Right renal cortex interstitium (tissue), 3 donors: ENCODE results near the gene RALGAPA2. TPM values are rescaled to one million over a fixed set of nuclear protein-coding genes. Genes with fewer than 3 reads are reported as not detected.

Experiments used
- DNase-seq, 3 donors: peaks; one replicate each; pipeline ENCODE4 v3.0.0-alpha.2; 2013; ENCODE audit warnings: low read depth in 3 of 3, low spot score in 2 of 3
- polyA plus RNA-seq, 3 donors: library from polyadenylated mRNA; unstranded; fragments of 120-200 nt; gene quantifications; one replicate each; pipeline ENCODE4 v1.2.1, GENCODE V29; 2013; ENCODE audit not compliant: insufficient read length in 3 of 3

The RALGAPA2 gene
- polyA plus RNA-seq, 3 donors = 17.4 to 20.0 (median 18.7) TPM

GRCh38 chr20:20447196-20447595 is 265.2 kb downstream of the RALGAPA2 start:
- no peak for DNase-seq

DNA sequence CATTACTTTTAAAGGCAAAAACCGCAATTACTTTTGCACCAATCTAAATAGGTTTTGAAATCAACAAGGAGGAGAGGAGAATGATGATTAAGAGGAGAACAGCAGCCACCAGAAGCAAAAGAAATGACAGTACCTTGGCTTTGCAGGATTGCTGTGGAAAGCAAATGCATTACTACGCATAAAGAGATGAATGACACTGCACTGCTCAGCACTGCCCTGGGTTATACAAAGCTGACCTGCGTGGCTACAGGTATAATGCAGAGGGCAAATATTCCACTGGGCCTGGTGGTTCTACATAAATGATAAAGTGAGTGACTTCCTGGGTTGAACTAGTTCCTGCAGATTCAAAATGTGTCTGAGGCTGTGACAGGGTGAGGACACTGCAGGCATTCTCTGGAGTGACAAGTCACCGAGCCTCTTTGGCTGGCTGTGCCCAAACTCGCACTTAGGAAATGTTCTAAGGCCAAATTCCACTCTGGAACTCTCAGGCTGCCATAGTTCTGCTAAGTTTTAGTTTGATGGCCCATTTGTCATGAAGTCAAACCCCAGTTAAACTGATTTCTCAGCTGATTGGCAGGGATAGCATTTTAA is 265.9 kb downstream of the RALGAPA2 start:
- DNase-seq = no peak

DNA sequence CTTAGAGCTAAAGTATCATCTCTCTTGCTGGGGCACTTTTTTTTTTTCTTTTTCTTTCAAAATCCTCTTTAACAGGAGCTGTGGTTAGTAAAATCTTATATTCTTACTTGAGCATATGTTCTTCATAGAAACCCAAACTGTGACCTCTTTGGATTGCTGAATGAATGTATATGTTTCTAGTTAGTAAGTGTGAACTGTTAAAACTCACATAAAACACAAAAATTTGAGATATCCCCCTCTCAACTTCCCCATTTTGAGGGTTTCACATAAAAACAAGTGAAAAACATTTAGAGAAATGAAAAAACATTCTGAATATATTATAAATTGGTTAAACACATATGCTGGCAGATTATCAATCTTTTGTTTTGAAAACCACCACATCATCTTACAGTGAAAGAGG is 266.4 kb downstream of the RALGAPA2 start:
- DNase-seq = no peak

GRCh38 chr20:20443504-20443903 is 268.9 kb downstream of the RALGAPA2 start:
- no peak for DNase-seq

DNA sequence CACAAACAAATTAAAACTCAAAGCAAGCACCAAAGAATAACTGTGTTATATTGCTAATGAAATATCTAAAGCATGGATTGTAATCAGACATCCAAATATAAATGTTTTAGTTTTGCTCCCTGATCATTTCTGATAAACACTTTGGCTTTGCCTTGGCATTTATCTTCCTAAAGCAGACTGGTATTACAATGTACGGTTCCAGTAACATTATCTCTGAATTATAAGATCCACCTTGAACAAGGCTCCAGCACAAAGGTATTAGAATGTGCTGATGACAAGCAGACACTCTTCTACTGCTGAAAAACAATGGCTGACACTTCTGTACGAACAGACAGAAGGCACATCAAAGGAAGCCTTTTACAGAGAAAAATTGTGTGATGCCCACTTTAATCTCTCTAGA is 270.0 kb downstream of the RALGAPA2 start:
- no peak for DNase-seq

GRCh38 chr20:20440886-20441658 is 271.4 kb downstream of the RALGAPA2 start:
- DNase-seq = no peak

- DNase-seq = no peak
Measured at GRCh38 chr20:20440481-20440880, 272.0 kb downstream of the RALGAPA2 start.

GRCh38 chr20:20439602-20440190 is 272.7 kb downstream of the RALGAPA2 start:
- no peak for DNase-seq

DNA sequence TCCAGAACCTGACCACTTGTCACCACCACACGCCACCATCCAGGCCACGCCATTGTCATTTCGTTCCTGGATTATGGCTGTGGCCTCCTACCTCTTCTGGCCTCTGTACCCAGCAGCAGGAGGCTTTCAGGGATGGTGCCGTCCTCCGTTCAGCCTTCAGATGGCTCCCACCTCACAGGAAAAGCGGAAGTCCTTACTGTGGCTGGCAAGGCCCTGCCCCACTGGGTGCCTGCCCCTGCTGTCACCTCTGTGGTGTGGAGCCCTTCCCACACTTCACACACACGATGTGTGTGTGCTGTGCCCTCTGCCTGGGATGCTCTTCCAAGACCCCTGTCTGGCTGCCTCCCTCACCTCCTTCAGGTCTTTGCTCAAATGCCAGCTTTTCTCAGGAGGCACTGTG is 275.1 kb downstream of the RALGAPA2 start:
- DNase-seq = no peak

DNA sequence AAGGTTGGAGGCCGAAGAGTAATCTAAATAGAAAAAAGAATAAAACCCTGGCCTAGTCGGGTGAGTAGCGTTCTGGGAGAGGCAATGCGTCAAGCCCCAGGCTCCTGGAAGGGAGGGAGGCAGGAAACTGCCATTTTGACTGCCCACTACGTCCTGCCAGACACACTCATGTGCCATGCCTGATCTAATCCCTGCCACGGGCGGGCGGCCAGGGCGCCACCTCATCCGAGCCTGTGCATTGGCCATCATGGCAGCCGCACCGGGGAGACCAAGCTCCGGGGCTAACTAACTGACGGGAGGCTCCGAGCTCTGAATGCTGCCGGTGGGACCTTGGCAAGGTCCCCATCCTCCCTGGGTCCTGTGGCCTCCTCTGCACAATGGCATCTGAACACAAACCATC is 275.8 kb downstream of the RALGAPA2 start:
- no peak for DNase-seq

DNA sequence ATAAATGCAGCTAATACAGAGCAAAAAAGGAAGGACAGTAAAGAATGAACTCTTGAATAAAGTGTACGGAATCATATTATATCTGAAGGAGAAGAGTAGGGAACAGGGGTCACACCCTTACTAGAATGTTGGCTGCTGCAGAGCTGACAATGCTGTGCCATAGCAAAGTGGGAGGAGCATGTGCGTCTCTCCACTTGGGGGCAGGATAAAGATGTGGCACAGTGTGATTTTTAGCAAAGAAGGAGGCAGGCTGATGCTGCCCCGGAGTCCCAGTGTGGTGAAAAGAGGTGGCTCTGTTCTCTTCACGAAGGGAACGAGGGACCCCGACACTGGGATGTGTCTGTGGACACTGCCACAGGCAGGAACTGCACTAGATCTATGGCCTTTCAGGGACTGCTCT is 277.0 kb downstream of the RALGAPA2 start:
- DNase-seq = no peak

- no peak for DNase-seq
Measured at GRCh38 chr20:20432618-20433286, 279.7 kb downstream of the RALGAPA2 start.

DNA sequence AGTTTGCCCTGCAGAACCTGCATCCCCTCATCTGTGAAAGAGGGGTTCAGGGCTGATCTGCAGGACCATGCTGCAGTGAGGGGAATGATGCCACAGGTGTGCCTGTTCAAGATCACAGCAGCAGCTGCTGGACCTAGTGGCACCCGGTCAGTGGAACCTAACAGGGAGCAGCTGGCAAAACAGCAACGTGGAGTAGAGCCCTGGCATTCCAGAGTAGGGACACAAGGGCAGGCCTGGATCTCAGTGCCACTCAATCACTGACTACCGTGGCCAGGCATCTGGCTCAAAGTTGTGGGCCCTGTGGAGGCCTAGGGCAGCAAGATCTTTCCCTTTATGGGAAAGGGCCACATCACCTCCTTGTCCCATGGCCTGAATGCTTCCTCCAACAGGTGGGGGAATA is 282.4 kb downstream of the RALGAPA2 start:
- no peak for DNase-seq

DNA sequence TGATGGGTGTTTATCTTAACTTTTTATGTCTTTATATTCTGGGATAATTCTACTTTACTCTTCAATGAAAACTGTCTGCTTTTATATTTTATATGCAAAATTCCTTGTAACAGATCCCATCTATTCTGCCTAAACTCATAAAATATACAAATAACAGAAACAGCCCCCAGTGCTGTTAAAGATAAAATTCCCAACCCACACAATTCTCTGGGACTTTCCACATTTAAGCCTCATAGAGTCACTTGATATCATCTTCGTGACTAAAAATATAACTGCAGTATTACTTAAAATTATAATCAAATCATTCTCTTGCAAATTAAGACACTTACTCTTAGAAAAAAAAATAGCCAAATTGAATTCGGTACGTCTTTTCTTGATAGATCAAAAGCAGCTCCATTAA is 284.4 kb downstream of the RALGAPA2 start:
- DNase-seq = no peak

- no peak for DNase-seq
Measured at GRCh38 chr20:20427227-20427864, 285.1 kb downstream of the RALGAPA2 start.

DNA sequence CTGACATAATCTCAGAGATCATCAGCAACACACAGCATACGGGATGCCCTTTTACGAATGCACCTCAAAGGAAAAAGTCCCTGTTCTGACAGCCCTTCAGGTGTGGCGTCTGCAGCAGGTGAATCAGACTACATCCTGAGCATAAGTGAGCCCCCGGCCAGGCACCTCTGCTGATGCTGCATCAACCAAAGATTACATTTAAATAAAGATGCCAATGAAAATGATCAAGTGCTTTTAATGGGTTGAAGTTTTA is 285.9 kb downstream of the RALGAPA2 start:
- no peak for DNase-seq

DNA sequence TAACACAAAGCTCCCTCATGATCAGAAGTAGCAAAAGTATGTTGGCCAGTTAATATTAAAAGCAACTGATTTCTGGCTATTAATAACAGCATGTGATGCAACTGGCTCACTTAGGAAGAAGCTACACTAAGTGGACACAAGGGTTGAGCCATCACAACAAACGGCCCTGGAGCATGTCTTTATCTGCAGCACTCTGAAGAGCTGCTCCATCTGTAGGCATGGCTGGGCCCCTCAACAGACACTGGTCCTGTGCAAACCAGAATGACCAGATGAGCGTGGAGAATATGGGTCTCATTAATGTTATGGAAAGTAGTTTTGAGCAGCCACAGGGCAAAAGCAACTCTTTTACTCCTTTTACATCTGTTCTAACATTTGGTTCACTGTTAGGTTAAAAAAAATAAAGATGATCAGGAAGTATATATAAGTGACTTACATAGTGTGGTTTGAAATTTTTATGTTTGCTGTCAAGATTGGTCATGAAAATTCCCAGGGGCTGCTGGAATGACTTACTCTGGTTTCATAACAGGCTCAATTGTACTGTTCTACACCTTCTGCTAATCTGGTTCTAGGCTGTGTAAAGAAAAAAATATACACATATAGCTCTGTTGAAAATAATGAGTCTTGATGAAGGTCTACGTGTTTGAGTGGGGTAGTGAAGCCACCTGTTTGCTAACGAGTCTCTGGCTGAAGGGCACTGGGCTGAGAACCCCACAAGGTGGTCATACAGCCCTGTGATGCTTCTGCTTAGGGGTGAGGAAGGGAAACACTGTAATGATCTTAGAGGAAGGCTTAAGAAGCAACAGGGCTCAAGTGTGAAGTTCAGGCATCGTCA is 286.4 kb downstream of the RALGAPA2 start:
- no peak for DNase-seq

DNA sequence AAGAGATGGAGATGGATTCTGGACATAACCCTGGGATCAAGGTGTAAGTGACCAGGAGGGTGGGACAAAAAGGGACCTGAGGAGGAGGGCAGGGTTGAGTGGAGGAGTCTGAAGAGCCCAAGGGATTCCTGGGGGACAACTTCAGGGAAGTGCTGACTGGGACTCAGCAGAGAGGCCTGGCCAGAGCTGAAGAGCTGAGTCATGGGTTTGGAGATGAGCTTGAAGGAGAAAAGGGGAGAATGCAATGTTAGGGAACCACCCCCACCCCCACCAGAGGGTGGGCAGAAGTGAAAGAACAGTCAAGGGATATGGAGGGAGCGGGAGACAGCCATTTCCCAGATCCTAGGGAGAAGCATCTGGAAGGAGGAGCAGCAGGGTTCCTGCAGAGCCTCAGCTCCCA is 289.3 kb downstream of the RALGAPA2 start:
- DNase-seq = no peak

DNA sequence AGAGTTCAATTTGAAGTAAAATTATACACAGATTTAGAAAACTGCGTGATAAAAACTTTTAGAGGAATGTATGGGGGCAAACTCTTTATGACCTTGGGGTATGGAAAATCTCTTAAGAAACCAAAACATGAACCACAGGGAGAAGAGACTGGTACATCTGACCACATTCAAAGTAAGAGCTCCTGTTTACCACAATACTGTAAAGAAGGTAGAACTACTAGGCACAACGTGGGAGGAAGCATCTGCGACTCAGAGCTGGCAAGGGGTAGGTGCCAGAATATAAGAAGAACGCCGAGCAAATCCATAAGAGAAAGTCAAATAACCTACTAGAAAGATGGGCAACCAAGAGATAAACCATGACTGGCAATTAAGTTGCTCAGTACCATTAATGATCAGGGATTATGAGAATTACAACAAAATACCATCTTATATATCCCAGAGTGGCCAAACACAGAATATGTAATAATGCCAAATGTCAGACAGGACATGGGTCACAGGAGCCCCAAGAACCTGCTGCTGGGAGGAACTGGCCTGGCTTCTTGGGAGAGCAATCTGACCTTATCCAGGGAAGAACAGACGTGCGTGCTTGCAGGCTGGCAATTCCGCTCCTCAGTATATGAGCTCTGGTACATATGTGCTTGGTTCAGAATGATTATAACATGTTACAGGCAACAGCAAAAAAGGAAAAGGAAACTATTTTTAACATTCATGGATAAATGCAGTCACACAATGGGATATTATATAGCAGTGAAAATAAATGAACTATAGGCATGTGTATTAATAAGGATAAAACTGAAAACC is 294.4 kb downstream of the RALGAPA2 start:
- no peak for DNase-seq

DNA sequence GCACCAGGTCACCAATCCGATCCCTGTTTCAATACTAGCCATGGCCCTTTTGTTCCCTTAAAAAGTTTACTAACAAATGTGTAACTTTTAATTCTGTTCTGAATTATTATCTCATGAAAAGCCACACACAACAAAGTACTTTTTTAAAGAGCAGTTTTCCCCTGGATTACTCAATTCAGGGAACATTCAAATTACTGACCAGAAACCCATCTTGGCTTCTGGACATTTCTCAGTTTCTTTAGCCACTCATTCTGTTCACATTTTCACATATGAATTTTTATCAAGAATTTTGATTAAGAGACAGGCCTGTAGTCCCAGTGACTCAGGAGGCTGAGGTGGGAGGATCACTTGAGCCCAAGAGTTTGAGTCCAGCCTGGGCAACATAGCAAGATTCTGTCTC is 297.1 kb downstream of the RALGAPA2 start:
- no peak for DNase-seq
